Posterior vena cava (tissue), 2 donors: ENCODE measurements around the gene CIB2. TPM values are rescaled to one million over a fixed set of nuclear protein-coding genes. Genes with fewer than 3 reads are reported as not detected.
"Not testable (repeated sequence)": the region's sequence is repeated elsewhere in the genome, so short reads cannot be mapped to it uniquely, and the experiment has no call there.

Experiments
- DNase-seq: peaks from one replicate; pipeline ENCODE4 v3.0.0-alpha.2; 2020; ENCODE audit warnings: low spot score
- intact Hi-C, 2 donors: fragments of 100-400 bp; cut with DNase I; formaldehyde crosslinking; loops; one replicate each; pipeline versions ENCODE4 v1.14.1 to v1.14.2; 2022 to 2023
- total RNA-seq, 2 donors: library from RNA; stranded (reverse); fragmentation: NEBNext Ultra II Directional; extraction: Animal tissue kit (Norgen Biotek cat#: 25700); gene quantifications; one replicate each; pipeline ENCODE4 v1.2.1, GENCODE V29; 2021
- donor health status: DM: yes; HTN: yes; CAD: no.
- donor health status: DM: yes; HTN: yes; CAD: no.

CIB2 gene
- total RNA-seq, 2 donors from 2014 or later, result 5.1 to 6.7 TPM

DNA sequence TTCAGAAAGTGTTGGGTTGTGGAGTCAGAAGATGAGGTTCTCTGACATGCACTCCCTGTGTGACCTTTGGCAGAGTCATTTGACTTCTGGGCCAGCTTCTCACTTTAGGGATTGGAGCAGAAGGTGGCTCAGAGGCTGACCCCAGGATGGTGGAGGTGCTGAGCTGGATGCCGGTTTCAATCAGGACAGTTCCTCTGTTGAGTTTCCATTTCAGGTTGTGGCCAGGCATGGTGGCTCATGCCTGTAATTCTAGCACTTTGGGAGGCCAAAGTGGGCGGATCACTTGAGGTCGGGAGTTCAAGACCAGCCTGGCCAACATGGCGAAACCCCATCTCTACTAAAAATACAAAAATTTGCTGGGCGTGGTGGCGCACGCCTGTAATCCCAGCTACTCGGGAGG is 19.8 kb upstream of the CIB2 start:
- intact Hi-C loops, result not testable (repeated sequence)
- DNase-seq, result peak; percentile 22

DNA sequence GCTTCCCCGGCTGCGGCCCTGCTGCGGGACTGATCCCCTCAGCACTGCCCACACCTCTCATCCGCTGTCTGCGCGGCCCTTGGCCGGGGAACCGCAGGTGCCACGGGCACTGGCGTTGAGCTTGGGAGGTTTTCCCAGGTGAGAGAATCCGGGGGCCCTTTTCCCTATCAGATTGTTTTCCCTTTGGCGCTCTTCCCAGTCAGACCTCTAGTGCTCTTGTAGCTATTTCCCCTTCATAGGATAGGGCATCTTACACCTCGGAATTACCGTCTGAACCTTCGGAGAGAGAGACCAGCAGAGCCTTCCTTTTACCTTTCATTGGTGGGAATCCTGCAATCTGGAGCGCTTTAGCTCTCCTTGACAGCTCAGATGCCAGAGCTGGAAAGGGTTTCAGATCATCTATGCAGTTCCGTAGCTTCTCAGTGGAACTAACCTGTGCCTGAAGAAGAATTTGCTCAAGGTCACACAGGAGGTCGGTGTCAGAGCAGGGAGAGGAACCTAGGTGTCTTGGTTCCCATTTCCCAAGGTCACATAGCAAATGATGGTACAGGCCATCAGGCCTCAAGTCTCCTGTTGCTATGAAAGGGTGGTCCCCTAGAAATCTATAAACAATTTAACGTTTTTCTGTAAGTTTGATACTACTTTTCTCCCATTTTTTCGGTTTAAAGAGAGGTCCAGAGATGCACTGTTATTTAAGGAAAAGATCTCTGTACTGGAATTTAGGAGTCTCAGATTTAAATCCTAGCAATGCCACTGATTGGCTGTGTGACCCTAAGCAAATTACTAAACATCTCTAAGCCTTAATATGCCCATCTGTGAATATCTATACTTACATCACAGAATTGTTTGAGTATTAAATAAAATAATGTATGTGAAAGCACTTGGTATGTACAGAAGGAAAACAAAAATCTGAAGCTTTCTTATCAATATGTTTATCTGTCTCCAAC is 18.8 kb upstream of the CIB2 start:
- no peak for DNase-seq
- intact Hi-C loops, result no loop called here

DNA sequence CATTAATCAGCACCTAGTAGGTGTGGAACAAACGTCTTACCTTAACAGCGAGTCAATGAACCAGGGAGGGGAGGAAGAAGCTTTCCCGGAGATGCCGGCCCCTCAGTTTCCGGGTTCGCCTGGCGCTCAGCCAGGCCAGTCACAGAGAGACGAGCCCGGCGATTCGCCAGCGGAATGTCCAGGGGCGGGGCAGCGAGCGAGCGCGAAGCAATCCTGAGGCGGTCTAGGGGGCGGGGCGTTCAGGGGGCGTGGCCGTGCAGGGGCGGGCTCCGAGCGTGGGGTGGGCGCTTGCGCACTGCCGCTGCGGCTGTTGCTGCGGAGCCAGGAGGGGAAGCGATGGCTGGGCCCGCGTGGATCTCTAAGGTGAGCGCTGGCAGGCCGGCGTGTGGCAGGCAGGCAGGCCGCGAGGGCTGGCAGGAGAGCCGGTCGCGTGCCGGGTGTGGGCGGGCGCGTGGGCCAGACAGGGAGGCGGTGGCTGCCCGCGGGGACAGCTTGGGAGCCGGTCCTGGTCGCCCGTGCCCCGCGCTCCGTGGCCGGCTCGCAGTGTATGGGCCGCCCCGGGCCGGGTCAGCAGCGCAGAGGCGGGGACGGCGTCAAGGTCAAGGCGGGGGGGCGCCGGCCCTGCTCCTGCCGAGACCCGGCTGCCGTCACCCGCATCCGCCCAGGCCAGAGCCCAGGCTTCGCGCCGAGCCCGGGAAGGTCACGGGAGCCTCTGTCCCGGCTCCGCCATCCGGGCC is 18.0 kb upstream of the CIB2 start, which contains the start of gene IDH3A:
IDH3A (plus strand) TSS at position 295 of the 737 bp plus-strand sequence; CDS start at position 337, 42 bp downstream.
- peak; percentile 100 for DNase-seq
- intact Hi-C loops, result no loop called here

DNA sequence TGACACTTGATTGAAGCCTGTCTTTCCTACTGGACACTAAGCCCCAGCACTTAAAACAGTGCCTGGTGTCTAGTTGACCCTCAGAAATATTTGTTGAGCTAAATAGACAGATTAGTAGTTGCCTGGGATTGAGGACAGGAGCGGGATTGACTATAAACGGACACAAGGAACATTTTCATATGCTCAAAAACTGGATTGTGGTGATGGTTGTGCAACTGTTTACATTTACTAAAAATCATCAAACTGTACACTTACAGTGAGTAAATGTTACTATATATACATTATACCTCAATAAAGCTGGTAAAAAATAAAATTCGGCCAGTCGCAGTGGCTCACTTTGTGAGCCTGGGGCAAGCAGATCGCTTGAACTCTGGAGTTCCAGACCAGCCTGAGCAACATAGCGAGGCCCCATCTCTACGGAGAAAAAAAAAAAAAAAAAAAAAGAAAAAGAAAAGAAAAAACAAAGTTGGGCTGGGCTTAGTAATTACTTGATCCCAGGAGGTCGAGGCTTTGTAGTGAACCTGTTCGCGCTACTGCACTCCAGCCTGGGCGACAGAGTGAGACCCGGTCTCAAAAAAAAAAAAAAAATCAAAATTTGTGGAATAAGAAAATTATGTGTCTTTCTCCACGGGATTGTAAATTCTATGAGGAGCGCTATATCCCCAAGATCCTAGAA is 17.3 kb upstream of the CIB2 start:
- intact Hi-C loops, result no loop called here

DNA sequence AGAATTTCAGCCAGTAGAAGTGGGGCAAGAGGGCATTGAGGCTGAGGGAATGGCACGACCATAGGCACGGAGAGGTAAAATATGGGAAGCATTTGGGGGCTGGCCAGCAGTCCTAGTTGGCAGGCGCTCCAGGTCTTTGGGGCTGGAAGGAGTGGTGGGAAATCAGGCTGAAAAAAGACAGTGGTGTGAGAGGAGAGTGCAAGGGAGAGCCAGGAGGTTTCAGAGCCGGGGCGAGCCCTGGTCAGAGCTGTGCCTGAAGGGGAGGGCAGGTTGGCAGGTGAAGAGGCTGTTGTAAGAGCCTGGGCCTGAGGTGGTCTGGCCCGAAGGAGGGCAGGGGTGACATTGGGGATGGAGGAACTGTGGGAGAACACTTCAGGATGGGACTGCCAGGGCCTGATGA is 16.3 kb upstream of the CIB2 start:
- no peak for DNase-seq
- intact Hi-C loops, result no loop called here

More for the DNA sequence above, 17.3 kb upstream of the CIB2 start:
- no peak for DNase-seq

DNA sequence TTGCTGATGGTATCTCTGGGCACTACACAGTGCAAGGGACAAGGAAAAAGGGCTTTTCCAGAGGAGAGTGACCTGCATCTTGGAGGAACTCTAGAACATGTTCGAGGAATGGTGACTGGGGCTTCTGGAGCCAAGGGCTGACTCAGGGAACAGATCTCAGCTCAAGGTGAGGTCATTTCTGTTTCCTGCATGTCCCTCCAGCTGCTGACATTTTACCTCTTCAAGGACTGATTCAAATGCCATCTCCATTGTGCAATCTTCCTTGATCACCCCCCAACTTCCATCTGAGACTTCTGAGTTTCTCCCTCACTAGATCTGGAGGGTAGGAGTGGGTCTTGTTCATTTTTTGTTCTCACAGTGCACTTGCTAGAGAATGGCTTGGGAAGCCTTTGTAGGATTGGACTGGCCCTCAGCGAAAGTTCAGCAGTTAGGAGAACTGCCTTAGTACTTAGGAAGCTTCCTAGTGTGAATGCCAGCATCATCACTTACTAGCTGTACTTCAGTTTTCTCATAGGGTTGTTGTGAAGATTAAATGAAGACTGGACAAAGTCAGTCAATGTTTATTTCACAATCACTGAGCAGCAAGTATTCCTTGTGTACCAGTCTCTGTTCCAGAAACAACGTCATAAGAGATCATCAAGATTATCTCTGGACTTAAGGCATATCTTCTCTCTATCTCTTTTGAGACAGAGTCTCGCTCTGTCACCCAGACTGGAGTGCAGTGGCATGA is 15.3 kb upstream of the CIB2 start:
- DNase-seq, result no peak
- intact Hi-C loops, result no loop called here

DNA sequence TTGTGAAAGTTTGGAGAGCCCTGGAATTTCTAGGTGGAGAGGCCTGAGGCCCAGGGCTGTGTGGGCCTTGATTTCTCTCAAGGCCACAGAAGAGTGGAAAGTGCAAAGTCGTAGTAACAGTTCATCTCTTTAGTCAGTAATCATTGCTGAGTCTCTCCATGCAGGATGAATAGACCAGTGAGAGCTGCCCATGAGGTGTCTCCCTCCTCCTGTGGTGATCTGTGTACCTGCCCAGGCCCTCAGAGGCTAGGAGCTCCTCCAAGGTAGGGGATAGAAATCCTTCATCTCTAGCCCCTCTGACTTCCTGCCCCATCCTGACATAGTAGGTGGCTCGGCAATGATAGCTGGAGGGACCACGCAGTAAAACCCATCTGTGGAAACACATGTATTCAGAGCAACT is 11.1 kb upstream of the CIB2 start:
- intact Hi-C loops, result no loop called here
- DNase-seq, result peak; percentile 8

DNA sequence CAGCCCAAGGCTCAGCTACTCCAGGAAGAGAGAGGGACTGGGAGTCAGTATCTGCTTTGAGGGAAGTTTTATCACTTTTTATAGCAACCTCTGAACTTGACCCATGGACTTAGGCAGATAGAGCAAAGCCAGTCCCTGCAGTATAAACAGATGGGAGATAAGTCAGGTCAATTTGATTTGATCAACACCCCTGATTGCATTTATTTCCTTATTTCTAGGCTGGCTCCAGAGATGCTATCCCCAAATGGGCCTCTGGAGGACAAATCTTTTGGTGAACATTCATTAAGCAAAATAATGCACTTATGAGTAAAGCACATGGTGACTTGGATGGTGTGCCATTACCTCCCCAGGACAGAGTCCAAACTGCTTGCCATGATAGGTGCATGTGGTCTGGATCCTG is 9.0 kb upstream of the CIB2 start:
- intact Hi-C loops, result no loop called here
- no peak for DNase-seq

DNA sequence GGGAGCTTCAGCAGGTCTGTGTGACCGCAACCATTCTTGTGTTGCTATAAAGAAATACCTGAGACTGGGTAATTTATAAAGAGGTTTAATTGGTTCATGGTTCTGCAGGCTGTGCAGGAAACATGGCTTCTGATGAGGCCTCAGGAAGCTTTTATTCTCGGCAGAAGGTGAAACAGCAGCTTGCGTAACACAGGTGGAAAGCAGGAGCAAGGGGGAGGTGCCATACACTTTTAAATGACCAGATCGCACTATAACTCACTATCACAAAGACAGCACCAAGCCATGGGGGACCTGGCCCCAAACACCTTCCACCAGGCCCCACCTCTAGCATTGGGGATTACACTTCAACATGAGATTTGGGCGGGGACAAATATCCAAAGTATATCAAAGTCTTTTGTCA is 8.3 kb upstream of the CIB2 start:
- DNase-seq, result peak; percentile 22
- intact Hi-C loops, result no loop called here

DNA sequence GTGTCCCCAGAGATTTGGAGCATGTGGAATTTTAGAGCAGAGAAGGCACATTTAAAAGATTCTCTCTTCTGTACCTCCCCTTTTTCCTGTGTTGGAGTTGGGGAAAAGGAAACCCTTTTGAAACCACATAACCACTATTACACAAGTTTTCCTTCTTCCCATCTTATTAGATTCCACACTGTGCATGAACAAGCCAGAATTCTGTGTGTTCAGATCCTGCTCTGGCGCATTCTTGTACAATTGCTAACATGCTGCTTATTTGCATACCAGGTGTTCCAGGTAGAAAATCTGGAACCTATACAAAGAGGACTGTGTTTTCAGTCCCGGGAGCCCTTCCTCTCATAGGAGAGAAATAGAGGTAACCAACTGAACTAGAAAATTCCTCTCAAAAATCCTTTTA is 2.6 kb upstream of the CIB2 start:
- intact Hi-C loops, result loop anchor here (5.0 kb wide), 2 partner anchors 58 to 108 kb away; no protein-coding TSS in a partner anchor
- DNase-seq, result no peak

DNA sequence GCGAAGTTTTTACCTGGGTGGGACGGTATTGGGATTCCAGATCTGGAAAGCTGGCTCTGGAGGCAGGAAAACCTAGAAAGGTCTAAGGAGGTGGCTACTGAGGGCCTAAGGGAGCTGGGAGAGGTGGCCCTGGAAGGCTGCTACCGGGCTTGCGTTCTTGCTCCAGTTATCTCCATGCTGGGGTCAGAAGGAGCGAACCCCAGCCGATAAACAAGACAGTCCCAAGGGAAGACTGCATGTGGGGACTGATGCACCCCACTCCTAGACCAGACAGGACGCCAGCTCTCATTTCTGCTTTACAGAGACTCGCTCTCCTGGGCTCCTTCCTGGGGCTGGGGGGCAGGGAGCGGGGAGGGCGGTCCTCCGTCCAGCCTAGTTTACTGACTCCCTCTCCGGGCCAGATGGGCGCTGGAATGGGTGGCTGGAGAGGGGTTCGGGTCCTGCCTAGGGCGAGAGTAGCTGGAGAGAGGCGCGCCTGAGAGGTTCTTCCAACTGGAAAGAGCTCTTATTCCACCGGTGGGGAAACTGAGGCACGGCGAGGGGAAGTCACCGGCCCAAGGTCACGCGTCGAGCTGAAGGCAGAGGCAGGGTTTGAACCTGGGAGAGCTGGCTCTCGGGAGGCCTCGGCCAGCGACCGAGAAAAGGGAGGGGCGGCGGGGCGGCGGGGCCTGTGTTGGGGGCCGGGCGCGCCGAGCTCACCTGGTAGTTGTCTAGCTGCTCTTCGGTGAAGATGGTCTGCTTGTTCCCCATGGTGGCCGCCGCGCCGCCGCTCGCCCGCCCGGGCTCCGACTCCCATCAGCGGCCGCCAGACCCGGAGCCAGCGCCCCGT is 565 bp downstream of the CIB2 start:
- intact Hi-C loops, result loop anchor here (5.0 kb wide), 2 partner anchors 62 to 112 kb away; no protein-coding TSS in a partner anchor
- no peak for DNase-seq

DNA sequence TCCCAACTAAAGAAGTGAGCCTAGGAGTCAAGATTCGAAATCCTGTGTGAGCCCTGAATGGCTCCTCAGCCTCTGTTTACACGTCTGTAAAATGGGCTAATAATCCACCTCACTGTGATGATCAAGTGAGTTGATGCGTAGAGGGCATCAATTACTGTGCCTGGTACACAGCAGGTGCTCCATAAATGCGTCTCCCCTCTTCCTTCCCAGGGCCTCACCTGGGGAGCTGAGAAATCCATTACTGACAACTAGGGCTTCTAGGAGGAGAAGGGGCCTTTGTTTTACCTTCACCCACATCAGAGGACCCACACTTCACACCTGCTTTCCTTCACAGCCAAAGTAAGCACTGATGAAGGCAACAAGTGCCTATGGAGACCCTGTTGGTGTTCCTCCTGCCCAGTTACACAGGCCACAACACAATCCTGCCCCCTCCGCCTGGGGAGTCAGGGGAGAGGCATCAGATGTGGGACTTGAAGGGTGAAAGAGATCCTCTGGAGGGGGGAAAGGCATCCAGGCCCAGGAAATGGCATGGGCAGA is 1.4 kb downstream of the CIB2 start:
- intact Hi-C loops, result loop anchor here (5.0 kb wide), 2 partner anchors 62 to 112 kb away; no protein-coding TSS in a partner anchor
- no peak for DNase-seq

DNA sequence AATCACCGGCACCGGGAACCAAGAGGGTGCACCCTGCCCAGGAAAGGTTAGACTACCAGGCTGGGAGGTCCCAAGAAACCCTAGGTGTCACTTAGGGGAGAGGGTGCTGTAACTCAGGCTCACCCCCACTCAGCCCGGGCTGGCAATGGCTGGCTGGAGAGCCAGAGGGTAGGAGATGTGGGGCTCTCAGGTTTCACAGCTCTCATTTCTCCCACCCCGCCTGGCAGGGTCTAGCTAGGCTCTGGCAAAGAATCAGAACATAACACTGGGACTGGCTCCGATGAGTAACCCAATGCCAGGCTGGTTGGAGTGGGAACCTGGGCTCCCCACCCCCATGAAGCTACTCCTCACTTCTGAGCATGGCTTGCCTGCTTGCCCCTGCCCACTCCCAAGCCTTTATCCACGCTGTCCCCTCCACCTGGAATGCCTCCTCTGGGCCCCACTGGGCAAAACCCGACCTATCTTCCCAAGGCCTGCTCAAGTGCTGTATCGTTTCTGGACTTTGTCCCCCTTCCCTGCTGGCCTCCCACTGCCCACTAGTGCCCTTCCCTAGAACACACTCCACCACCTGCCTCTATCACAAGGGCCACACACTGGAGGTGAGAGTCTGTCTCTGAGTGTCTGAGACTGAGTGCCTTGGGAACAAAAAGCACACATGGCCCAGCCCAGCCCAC is 2.0 kb downstream of the CIB2 start:
- no peak for DNase-seq
- intact Hi-C loops, result no loop called here

DNA sequence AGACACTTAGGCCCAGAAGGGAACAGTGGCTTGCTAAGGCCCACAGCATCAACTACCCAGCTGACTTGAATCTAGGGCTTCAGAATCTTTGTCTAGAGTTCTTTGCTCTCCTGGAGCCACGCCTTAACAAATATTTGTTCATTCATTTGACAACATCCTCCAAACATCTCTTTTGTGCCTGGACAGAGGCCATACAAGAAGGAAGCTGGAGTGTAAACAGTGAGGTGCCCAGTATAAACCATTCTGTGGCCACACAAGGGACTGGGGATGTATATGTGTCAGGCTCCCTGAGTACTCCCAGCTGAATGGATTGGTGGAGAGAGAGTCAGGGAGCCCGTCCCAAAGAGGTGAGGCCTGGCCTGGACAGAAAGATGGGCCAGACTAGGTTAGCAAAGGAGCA is 3.4 kb downstream of the CIB2 start:
- no peak for DNase-seq
- intact Hi-C loops, result no loop called here

DNA sequence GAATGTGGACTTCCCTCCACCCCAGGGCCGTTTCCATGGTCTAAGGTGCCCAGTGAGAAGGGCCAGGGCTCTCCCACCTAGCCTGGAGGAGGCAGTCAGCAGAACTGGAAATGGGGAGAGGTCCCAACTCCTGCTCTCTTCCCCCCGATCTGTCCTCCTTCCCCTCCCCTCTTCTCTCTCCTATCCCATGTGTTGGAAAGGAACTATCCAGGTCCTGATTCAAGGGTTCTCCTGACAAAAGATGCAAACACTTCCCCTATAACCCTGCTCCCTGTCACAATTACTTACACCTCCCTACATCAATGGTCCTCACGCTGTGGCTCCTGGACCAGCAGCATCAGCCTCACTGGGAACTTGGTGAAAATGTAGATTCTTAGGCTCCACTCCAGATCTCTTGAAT is 6.0 kb downstream of the CIB2 start:
- no peak for DNase-seq
- intact Hi-C loops, result no loop called here

DNA sequence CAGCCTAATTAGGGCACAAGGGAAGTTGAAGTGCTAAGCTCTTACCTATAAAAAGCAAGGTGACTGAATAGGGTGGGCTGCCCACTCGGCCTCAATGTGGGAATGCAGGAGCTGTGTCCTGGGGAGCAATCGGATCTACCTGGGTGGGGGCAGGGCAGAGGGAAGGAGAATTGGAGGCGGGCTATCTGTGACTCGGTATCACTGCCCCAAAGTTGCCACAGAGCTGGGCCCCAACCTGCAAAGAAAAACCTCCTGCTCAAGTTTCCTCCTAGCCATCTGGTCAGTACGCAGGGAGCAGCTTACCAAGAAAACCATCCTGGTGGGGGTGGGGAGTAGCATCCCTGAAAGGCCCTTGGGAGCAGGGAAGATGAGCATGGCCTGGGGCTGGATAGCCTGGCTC is 10.7 kb downstream of the CIB2 start:
- intact Hi-C loops, result loop anchor here (5.0 kb wide), 2 partner anchors 72 to 122 kb away; no protein-coding TSS in a partner anchor
- no peak for DNase-seq

DNA sequence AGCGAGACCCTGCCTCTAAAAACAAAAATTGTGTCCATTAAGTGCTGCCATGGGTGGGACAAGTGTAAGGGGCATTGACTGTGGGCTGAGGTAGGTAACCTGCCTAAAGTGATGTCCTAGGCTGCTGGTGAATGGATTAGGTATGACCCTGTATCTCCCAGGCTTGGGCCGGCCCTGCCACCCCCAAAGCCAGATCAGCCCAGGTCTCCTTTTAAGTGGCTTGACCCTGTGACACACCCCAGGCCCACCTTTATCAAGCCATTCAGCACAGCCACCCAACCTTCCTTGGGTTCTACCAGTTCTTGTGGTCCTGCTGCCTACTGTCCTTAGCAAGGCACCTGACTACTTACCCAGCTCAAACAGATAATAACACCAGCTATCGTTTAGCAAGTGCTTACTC is 18.7 kb downstream of the CIB2 start:
- intact Hi-C loops, result loop anchor here in 1 of 2 donors (5.0 kb wide), 1 partner anchor 130 kb away; no protein-coding TSS in a partner anchor
- no peak for DNase-seq
